Measurements from ENCODE around the gene MREG. TPM values are rescaled to one million over a fixed set of nuclear protein-coding genes. Genes with fewer than 3 reads are reported as not detected.

The MREG gene
- total and polyA plus RNA-seq, 10 of the 15 experiments (the other 5 are each of a cell fraction or from before 2014, with no cell fraction given): 6.9 to 45.0 (median 28.5) TPM

DNA sequence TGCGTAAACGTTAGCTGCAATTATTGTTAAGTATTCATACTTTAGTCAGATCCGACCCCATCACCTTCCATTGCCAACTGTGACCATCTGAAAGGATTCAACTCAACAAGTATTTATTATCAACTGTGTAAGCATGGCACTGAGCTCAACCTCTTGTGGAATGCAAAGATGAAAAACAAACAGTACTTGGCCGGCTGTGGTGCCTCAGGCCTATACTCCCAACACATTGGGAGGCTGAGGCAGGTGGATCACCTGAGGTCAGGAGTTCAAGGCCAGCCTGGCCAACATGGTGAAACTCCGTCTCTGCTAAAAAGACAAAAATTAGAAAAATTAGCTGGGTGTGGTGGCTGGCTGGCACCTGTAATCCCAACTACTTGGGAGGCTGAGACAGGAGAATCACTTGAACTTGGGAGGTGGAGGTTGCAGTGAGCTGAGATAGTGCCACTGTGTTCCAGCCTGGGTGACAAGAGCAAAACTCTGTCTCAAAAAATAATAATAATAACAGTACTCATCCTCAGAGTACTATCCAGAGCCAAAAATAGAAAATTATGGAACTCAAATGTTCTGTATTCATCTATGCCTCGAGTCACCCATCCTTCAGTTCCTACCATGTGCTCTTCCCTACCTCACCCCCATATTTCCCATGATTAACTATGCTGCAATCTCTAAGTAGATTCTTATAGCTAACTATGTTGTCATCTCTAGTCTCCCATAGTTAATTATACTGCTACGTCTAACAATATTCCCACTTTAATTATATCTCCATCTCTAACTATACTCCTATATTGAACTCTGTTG is 8.6 kb upstream of the MREG start:
- Histone ChIP-seq H4K20me1 (ENCODE audit: control insufficient read depth, insufficient read depth) (no peaks in the 10 kb centered on the region), H3K4me2 (ENCODE audit: control insufficient read depth, insufficient read depth) (no peak overlapping the region), H3K4me3 (no peak overlapping the region), H3K4me1 (ENCODE audit: control insufficient read depth, insufficient read depth, low read length) (peaks cover 3% of the 10 kb centered on the region; the same call in 1 of the 2 replicates), H3K9ac (ENCODE audit: control insufficient read depth, insufficient read depth, low read length) (no peak overlapping the region), H3K27me3 (replicated peaks in 1 of 2; ENCODE audit: control insufficient read depth in 2 of 2, insufficient read depth in 2 of 2, low read length in 1 of 2) (no peaks in the 10 kb centered on the region), H3K79me2 (ENCODE audit: control insufficient read depth, insufficient read depth, low read length) (no peaks in the 10 kb centered on the region), H2AFZ (ENCODE audit: control insufficient read depth, low read depth, low read length) (no peak overlapping the region), H3K9me3 (replicated peaks; ENCODE audit: control insufficient read depth, insufficient read depth, low read length) (no peaks in the 10 kb centered on the region), H3K27ac (ENCODE audit: control insufficient read depth, insufficient read depth) (no peak overlapping the region), H3K36me3 (ENCODE audit: control insufficient read depth in 2 of 2, insufficient read depth in 2 of 2, low read length in 1 of 2) (no peaks in the 10 kb centered on the region)
- DNase-seq (ENCODE audit: low read depth, low spot score) (no peak), FAIRE-seq (no peak), ATAC-seq (no peak)
- WGBS (ENCODE audit: insufficient coverage, insufficient replicate concordance, low lambda C conversion rate, missing lambda C conversion rate): 94% methylated on average over 7 of the region's 7 CpGs
- in situ Hi-C loops (cut with MboI): loop anchor here (5.0 kb wide), 1 partner anchor 70 kb away; no protein-coding TSS in a partner anchor
- TF ChIP-seq MEF2A (IDR thresholded peaks at IDR 0.05; ENCODE audit: insufficient read depth, low read depth, low read length): no peak
- no peak for TF ChIP-seq CEBPB (IDR thresholded peaks at IDR 0.05; ENCODE audit: borderline replicate concordance in 1 of 2, low read depth in 2 of 2, low read length in 2 of 2)
- TF ChIP-seq, protein P1, sequence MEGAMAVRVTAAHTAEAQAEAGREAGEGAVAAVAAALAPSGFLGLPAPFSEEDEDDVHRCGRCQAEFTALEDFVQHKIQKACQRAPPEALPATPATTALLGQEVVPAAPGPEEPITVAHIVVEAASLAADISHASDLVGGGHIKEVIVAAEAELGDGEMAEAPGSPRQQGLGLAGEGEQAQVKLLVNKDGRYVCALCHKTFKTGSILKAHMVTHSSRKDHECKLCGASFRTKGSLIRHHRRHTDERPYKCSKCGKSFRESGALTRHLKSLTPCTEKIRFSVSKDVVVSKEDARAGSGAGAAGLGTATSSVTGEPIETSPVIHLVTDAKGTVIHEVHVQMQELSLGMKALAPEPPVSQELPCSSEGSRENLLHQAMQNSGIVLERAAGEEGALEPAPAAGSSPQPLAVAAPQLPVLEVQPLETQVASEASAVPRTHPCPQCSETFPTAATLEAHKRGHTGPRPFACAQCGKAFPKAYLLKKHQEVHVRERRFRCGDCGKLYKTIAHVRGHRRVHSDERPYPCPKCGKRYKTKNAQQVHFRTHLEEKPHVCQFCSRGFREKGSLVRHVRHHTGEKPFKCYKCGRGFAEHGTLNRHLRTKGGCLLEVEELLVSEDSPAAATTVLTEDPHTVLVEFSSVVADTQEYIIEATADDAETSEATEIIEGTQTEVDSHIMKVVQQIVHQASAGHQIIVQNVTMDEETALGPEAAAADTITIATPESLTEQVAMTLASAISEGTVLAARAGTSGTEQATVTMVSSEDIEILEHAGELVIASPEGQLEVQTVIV (IDR thresholded peaks at IDR 0.05; ENCODE audit: borderline replicate concordance, partially characterized antibody): no peak
- no peak for TF ChIP-seq SRF (IDR thresholded peaks at IDR 0.05; ENCODE audit: low read depth in 2 of 2, low read length in 2 of 2)
- TF ChIP-seq FOS (IDR thresholded peaks at IDR 0.05; ENCODE audit: borderline replicate concordance, extremely low read depth, insufficient read length): no peak
- intact Hi-C loops (cut with micrococcal nuclease; ENCODE audit: unreplicated experiment): no loop called here
- SMC1A ChIA-PET (ENCODE audit: uncharacterized antibody, unreplicated experiment): interaction anchor here (1.0 to 11.6 kb wide), 17 partner anchors 8 to 119 kb away, joined by 3 to 224 read pairs (median 8); partner anchors contain the start of gene MREG
- POLR2A ChIA-PET: interaction anchor here (1.3 to 1.5 kb wide), 2 partner anchors 10 to 76 kb away, joined by 3 to 4 read pairs; no protein-coding TSS in a partner anchor
- no TSS peak for BruUV-seq (replicated peaks)
- RAD21 ChIA-PET (ENCODE audit: unreplicated experiment): interaction anchor here (0.7 to 11.4 kb wide), 9 partner anchors 10 to 92 kb away, joined by 3 to 172 read pairs (median 15); no protein-coding TSS in a partner anchor
- CTCF ChIA-PET: interaction anchor here (0.7 to 9.8 kb wide), 11 partner anchors 9 to 92 kb away, joined by 3 to 323 read pairs (median 19); partner anchors contain the start of gene MREG
